Heart left ventricle (tissue), 16 donors: ENCODE results near the gene AP3S2. TPM values are rescaled to one million over a fixed set of nuclear protein-coding genes. Genes with fewer than 3 reads are reported as not detected.
"Not testable (repeated sequence)": the region's sequence is repeated elsewhere in the genome, so short reads cannot be mapped to it uniquely, and the experiment has no call there.

Experiments used
- ATAC-seq, 4 donors: fragments of 200-7000 bp; cut with Tn5 transposase; one replicate each; pipeline ENCODE4 v1.9.1; 2020 to 2022; ENCODE audit warnings: moderate library complexity in 4 of 4, mild to moderate bottlenecking in 3 of 4, moderate number of reproducible peaks in 1 of 4
- DNase-seq, 5 donors: peaks; one replicate each; pipeline ENCODE4 v3.0.0-alpha.2; 2020
- H3K27ac ChIP-seq, 12 donors: fragments of 200-600 bp; sonication (generic) in 4 of 12; one replicate each; pipeline versions ENCODE4 v1.5.0 to v1.8.0; 2016 to 2022; ENCODE audit warnings: mild to moderate bottlenecking in 2 of 12
- H3K27me3 ChIP-seq, 9 donors: fragments of 200-600 bp; sonication (generic) in 2 of 9; one replicate each; pipeline versions ENCODE4 v1.5.1 to v1.8.0; 2016 to 2022; ENCODE audit warnings: mild to moderate bottlenecking in 3 of 9
- H3K36me3 ChIP-seq, 9 donors: fragments of 200-600 bp; sonication (generic) in 2 of 9; one replicate each; pipeline versions ENCODE4 v1.5.0 to v1.8.0; 2018 to 2022; ENCODE audit warnings: mild to moderate bottlenecking in 2 of 9
- H3K4me1 ChIP-seq, 12 donors: fragments of 200-600 bp; sonication (generic) in 4 of 12; one replicate each; pipeline versions ENCODE4 v1.5.0 to v1.8.0; 2016 to 2022; ENCODE audit warnings: mild to moderate bottlenecking in 3 of 12
- H3K4me3 ChIP-seq, 12 donors: fragments of 200-600 bp; sonication (generic) in 4 of 12; one replicate each; pipeline versions ENCODE4 v1.5.0 to v1.8.0; 2017 to 2022; ENCODE audit warnings: mild to moderate bottlenecking in 9 of 12, moderate library complexity in 4 of 12
- H3K9me3 ChIP-seq, 12 donors: fragments of 200-600 bp; sonication (generic) in 4 of 12; one replicate each; pipeline versions ENCODE4 v1.5.0 to v1.8.0; 2016 to 2022; ENCODE audit warnings: mild to moderate bottlenecking in 1 of 12
- POLR2A ChIP-seq, 2 donors: fragments of 450-650 bp; IDR thresholded peaks; one replicate each; pipeline ENCODE4 v1.6.1; 2017; ENCODE audit warnings: antibody characterized with exemption in 2 of 2, mild to moderate bottlenecking in 2 of 2, moderate library complexity in 2 of 2
- WGBS, 4 donors: extraction: QIAGEN DNeasy Blood & Tissue Kit in 2 of 4; methylation state at CpG; one replicate each; pipeline versions ENCODE4 v1.1.5 to v1.1.7; 2013 to 2018; 5-methylcytosine and 5-hydroxymethylcytosine counted together
- intact Hi-C, 10 donors: fragments of 100-400 bp; cut with DNase I; formaldehyde crosslinking; loops; one replicate each; pipeline versions ENCODE4 v1.11.1 to v1.14.2; 2022
- polyA plus RNA-seq, 2 donors: library from polyadenylated mRNA; stranded (reverse); fragments of 200-250 nt; gene quantifications; one replicate each; pipeline ENCODE4 v1.2.3, GENCODE V29; 2013
- total RNA-seq, 9 donors: library from RNA; depleted of rRNA in 2 of 9; stranded (reverse); fragments of >200 nt in 2 of 9; fragmentation: NEBNext Ultra II Directional in 3 of 9; extraction: Animal tissue kit (Norgen Biotek cat#: 25700) in 3 of 9; gene quantifications; one replicate each; pipeline versions ENCODE4 v1.1.0 to v1.2.4, GENCODE V29; 2016 to 2023
- TF ChIP-seq, protein P1 (sequence below), 12 donors: fragments of 200-600 bp; sonication (generic) in 4 of 12; IDR thresholded peaks; one replicate each; pipeline versions ENCODE4 v1.5.0 to v1.8.0; 2018 to 2022; ENCODE audit warnings: antibody characterized with exemption in 12 of 12, mild to moderate bottlenecking in 5 of 12
- donor health status: ischemic (EF 13 %, LVEDD 7.1; RV severe dilation, severe dysfunction).
- donor health status: healthy with polysubstance abuse.
- donor health status: DM: no; HTN: yes; CAD: no.
- donor health status: DM: no; HTN: no; CAD: no.
- donor health status: ischemic (EF 25% LVEDD 6.9; RV normal size, moderate dysfunction).
- donor health status: ischemic (EF 25% LVEDD 5.7; RV mildly dilated, moderate dysfunction).
- donor health status: healthy.
- donor health status: DM: yes; HTN: yes; CAD: no.
- donor health status: ischemic (EF 35%, LVEDD 5.7; RV mildly dilated, moderate dysfunction).
- donor health status: nonischemic (EF 11% LVEDD 7.7; RV severe dilation, severe dysfunction).
- donor health status: DM: yes; HTN: yes; CAD: no.
- donor health status: PGD.
- donor health status: ischemic (EF 29% LVEDD 5.4; RV normal size, mild dysfunction).
- donor health status: nonischemic (EF 23%, LVEDD 6.1; RV moderate dilation, normal function).

AP3S2 gene
- total and polyA plus RNA-seq, 11 donors, result 15.4 to 64.6 (median 43.3) TPM

DNA sequence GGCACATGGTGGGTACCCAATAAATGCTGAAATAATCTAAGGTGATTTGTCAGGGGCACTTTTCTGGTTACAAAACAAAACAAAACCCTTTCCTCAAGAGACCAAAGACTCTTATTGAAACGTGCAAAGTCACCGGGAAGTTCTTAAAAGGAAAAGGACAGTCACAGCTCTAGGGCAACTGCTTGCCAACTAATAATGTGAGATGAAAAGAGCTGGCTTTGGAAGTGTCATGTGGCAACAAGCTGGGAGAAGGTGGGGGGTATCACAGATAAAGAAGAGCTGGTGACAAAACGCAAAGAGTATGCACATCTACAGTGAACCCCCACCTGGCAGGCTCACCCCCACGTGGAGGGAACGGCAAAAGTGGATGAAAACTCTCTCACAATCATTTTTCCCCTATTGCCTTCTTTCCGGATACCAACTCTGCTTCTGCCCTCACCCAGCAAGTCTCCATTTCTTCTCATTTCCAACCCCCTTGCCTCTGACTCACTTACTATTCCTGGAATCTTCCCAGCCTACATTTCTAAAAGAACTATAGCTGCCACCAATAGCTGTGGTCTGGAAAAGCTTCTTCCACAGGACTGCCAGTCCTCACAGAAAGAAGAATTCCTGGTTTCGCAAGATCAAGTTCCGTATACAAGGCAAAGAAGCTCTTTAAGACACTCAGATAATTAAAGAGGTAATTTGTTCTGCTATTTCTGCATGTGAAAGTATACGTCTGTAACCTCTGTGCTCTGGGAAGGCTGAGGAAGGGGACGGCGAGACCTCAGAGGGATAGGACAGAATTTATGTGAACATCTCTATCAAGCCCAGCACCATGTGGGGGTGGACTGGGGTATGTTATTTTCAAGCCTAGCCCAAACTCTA lies 57.3 kb downstream of the AP3S2 start:
- Histone ChIP-seq H3K27ac (peak overlapping the region in 10 of 12 donors; percentile 8 to 87 (median 53)), H3K4me1 (peaks cover 0 to 55% (median 8%) of the 10 kb centered on the region in 12 donors), H3K36me3 (peaks cover 7 to 72% (median 51%) of the 10 kb centered on the region in 9 donors), H3K27me3 (no peaks in the 10 kb centered on the region), H3K4me3 (no peak overlapping the region), H3K9me3 (no peaks in the 10 kb centered on the region)
- DNase-seq (no peak), ATAC-seq (peak; percentile 45 to 79 (median 58))
- TF ChIP-seq POLR2A (IDR thresholded peaks at IDR 0.05), result no peak
- TF ChIP-seq, protein P1, sequence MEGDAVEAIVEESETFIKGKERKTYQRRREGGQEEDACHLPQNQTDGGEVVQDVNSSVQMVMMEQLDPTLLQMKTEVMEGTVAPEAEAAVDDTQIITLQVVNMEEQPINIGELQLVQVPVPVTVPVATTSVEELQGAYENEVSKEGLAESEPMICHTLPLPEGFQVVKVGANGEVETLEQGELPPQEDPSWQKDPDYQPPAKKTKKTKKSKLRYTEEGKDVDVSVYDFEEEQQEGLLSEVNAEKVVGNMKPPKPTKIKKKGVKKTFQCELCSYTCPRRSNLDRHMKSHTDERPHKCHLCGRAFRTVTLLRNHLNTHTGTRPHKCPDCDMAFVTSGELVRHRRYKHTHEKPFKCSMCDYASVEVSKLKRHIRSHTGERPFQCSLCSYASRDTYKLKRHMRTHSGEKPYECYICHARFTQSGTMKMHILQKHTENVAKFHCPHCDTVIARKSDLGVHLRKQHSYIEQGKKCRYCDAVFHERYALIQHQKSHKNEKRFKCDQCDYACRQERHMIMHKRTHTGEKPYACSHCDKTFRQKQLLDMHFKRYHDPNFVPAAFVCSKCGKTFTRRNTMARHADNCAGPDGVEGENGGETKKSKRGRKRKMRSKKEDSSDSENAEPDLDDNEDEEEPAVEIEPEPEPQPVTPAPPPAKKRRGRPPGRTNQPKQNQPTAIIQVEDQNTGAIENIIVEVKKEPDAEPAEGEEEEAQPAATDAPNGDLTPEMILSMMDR (IDR thresholded peaks at IDR 0.05), result no peak
- WGBS, 4 donors, result 61 to 66% (median 63%) methylated on average over 10 to 11 of the region's 11 CpGs
- intact Hi-C loops, result no loop called here

DNA sequence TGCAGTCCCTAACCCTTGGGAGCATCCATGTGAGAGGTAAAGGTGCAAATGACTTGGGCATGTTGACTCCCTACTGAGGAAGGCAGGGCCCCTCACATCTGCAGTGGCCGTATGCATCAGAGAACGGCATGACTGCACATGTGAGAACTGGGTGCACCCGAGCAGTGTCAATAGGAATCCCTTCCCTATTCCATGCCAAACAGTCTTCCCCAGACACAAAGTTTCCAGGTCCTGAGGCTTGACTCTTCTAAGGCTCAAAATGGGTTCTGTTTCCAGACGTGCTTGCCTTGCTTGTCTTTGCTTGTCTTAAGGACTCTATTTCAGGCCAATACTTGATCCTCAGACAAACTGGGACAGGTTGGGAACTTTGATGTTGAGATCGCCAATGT lies 58.6 kb downstream of the AP3S2 start:
- ATAC-seq, result no peak
- intact Hi-C loops, result no loop called here
- no peak for TF ChIP-seq POLR2A (IDR thresholded peaks at IDR 0.05)
- TF ChIP-seq, protein P1 (IDR thresholded peaks at IDR 0.05), result no peak
- DNase-seq, result no peak
- WGBS, 4 donors, result 92 to 97% (median 94%) methylated on average over 5 of the region's 5 CpGs
- no peaks in the 10 kb centered on the region for H3K27me3 ChIP-seq
- H3K4me1 ChIP-seq, result peaks cover 0 to 54% (median 8%) of the 10 kb centered on the region in 12 donors
- H3K9me3 ChIP-seq, result no peaks in the 10 kb centered on the region
- H3K4me3 ChIP-seq, result no peak overlapping the region
- peaks cover 7 to 66% (median 49%) of the 10 kb centered on the region in 9 donors for H3K36me3 ChIP-seq
- H3K27ac ChIP-seq, result peak overlapping the region in 1 of 12 donors; percentile 87

DNA sequence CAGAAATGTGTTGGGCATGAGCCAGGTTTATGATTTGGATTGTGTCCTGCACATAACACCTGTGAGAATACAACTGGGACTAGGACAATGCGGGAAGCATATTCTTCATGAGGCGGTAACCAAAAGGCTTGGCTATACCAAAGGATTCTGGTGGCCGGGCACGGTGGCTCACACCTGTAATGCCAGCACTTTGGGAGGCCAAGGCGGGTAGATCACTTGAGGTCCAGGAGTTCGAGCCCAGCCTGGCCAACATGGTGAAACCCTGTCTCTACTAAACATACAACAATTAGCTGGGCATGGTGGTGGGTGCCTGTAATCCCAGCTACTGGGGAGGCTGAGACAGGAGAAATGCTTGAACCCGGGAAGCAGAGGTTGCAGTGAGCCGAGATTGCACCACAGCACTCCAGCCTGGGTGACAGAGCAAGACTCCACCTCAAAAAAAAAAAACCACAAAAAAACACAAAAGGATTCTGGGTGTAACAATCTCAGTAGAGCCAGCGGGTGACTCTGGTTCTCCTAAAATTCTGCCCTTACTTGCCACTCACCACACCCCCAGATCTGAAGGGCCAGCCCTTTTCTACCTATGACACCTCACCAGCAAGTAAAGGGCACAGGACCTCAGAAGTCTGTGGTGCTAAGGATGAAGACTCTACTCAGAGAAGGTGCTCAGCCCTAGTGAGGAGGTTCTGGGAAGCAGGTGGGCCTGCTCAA lies 59.2 kb downstream of the AP3S2 start:
- Histone ChIP-seq H3K36me3 (peaks cover 7 to 63% (median 45%) of the 10 kb centered on the region in 9 donors), H3K4me1 (peaks cover 0 to 54% (median 8%) of the 10 kb centered on the region in 12 donors)

DNA sequence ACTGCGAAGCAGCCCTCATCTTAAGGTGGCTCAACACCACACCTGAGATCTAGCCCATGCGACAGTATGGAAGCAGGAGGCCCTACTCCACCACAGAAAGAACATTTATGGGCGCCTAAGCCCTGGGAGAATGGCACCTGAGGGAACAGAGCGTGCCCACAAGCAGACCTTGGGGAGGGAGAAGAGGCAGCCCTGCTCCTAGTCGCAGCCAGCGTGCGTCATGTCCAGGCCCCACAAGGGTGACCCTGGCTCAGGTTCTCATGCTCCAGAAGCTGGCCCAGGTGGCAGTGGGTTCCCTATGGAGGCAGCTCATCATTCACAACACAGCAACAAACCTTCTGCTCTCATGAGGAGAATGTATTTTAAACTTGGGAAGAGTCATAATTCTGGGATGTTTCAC lies 59.8 kb downstream of the AP3S2 start:
- intact Hi-C loops, result no loop called here
- no peaks in the 10 kb centered on the region for H3K9me3 ChIP-seq
- H3K4me1 ChIP-seq, result peaks cover 0 to 54% (median 11%) of the 10 kb centered on the region in 12 donors
- TF ChIP-seq POLR2A (IDR thresholded peaks at IDR 0.05), result no peak
- TF ChIP-seq, protein P1 (IDR thresholded peaks at IDR 0.05), result no peak
- DNase-seq, result no peak
- H3K36me3 ChIP-seq, result peaks cover 7 to 63% (median 45%) of the 10 kb centered on the region in 9 donors
- WGBS, 4 donors, result 96 to 99% (median 96%) methylated on average over 2 to 7 of the region's 7 CpGs
- no peak for ATAC-seq
- H3K27ac ChIP-seq, result no peak overlapping the region
- no peak overlapping the region for H3K4me3 ChIP-seq
- H3K27me3 ChIP-seq, result no peaks in the 10 kb centered on the region

More for the DNA sequence above, 59.2 kb downstream of the AP3S2 start:
- DNase-seq, H3K9me3 ChIP-seq, H3K27me3 ChIP-seq, ATAC-seq, intact Hi-C loops, H3K27ac ChIP-seq, H3K4me3 ChIP-seq: not testable (repeated sequence)
- 88 to 95% (median 95%) methylated on average over 9 of the region's 9 CpGs for WGBS, 4 donors
